Mesothelial cell of epicardium (in vitro differentiated cells): ENCODE measurements around the gene PPP3R1. TPM values are rescaled to one million over a fixed set of nuclear protein-coding genes. Genes with fewer than 3 reads are reported as not detected.
A peak's percentile ranks its signal among the peaks of the same experiment; 100 is the strongest.

ENCODE experiments used
- DNase-seq, 2 experiments: peaks; one replicate each; pipeline ENCODE4 v3.0.0; 2021; ENCODE audit warnings: low spot score in 2 of 2; ENCODE audit not compliant: unreplicated experiment in 2 of 2
- H3K27ac Mint-ChIP-seq: 2 replicates; pipeline ENCODE4 v1.8.0; 2021; ENCODE audit warnings: mixed read lengths
- H3K27me3 Mint-ChIP-seq: 2 replicates; pipeline ENCODE4 v1.8.0; 2021; ENCODE audit warnings: low read depth, mixed read lengths
- H3K36me3 Mint-ChIP-seq: 2 replicates; pipeline ENCODE4 v1.8.0; 2021; ENCODE audit warnings: mixed read lengths
- H3K4me1 Mint-ChIP-seq: 2 replicates; pipeline ENCODE4 v1.8.0; 2021; ENCODE audit warnings: mixed read lengths
- H3K4me3 Mint-ChIP-seq: 2 replicates; pipeline ENCODE4 v1.8.0; 2021; ENCODE audit warnings: mild to moderate bottlenecking, moderate library complexity, mixed read lengths
- H3K9me3 Mint-ChIP-seq: 2 replicates; pipeline ENCODE4 v1.8.0; 2021; ENCODE audit warnings: mixed read lengths
- total RNA-seq: library from RNA; stranded (reverse); gene quantifications from 3 replicates; pipeline ENCODE4 v1.2.1, GENCODE V29; 2021
- TF ChIP-seq, protein P1 (sequence below): fragments of 200-600 bp; sonication (generic); IDR thresholded peaks from one replicate; pipeline ENCODE4 v1.5.0; 2021; ENCODE audit warnings: antibody characterized with exemption; ENCODE audit not compliant: unreplicated experiment

The PPP3R1 gene
- total RNA-seq, 1 donor from 2014 or later = 62.8 TPM

- no peak for DNase-seq
- Mint-ChIP-seq H3K36me3 (peaks cover 18% of the 10 kb centered on the region), H3K27me3 (no peaks in the 10 kb centered on the region), H3K4me1 (no peaks in the 10 kb centered on the region), H3K4me3 (no peak overlapping the region), H3K27ac (no peak overlapping the region), H3K9me3 (no peaks in the 10 kb centered on the region)
- TF ChIP-seq, protein P1, sequence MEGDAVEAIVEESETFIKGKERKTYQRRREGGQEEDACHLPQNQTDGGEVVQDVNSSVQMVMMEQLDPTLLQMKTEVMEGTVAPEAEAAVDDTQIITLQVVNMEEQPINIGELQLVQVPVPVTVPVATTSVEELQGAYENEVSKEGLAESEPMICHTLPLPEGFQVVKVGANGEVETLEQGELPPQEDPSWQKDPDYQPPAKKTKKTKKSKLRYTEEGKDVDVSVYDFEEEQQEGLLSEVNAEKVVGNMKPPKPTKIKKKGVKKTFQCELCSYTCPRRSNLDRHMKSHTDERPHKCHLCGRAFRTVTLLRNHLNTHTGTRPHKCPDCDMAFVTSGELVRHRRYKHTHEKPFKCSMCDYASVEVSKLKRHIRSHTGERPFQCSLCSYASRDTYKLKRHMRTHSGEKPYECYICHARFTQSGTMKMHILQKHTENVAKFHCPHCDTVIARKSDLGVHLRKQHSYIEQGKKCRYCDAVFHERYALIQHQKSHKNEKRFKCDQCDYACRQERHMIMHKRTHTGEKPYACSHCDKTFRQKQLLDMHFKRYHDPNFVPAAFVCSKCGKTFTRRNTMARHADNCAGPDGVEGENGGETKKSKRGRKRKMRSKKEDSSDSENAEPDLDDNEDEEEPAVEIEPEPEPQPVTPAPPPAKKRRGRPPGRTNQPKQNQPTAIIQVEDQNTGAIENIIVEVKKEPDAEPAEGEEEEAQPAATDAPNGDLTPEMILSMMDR = no peak
Observed at GRCh38 chr2:68171684-68172083, 80.6 kb downstream of the PPP3R1 start.

- no peak for DNase-seq
- no peak overlapping the region for H3K27ac Mint-ChIP-seq
- H3K4me3 Mint-ChIP-seq = no peak overlapping the region
- TF ChIP-seq, protein P1 = no peak
- peaks cover 23% of the 10 kb centered on the region for H3K36me3 Mint-ChIP-seq
- no peaks in the 10 kb centered on the region for H3K9me3 Mint-ChIP-seq
- no peaks in the 10 kb centered on the region for H3K27me3 Mint-ChIP-seq
- no peaks in the 10 kb centered on the region for H3K4me1 Mint-ChIP-seq
Observed at GRCh38 chr2:68171146-68171545, 81.2 kb downstream of the PPP3R1 start.

DNA sequence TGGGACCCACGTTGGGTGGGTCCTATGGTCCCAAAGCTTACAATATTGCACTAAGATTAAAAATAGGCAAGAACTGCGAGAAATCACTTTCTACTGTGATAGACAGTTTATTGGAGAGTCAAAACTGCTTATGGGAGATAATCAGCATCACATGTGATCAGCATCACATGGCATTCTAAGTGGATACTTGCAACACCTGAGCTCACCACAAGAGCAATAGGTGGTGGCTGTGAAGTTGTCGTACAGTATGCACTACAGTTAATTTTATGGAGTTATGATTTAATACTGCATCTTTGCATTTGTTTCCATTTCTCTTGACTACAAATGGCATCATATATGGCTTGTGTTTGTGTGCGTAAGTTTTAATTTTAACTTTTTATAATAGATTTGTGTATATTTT, 83.0 kb downstream of the PPP3R1 start:
- Mint-ChIP-seq H3K27me3 (no peaks in the 10 kb centered on the region), H3K27ac (no peak overlapping the region), H3K4me3 (no peak overlapping the region), H3K4me1 (no peaks in the 10 kb centered on the region), H3K36me3 (peaks cover 22% of the 10 kb centered on the region), H3K9me3 (no peaks in the 10 kb centered on the region)
- TF ChIP-seq, protein P1 = no peak
- no peak for DNase-seq

DNA sequence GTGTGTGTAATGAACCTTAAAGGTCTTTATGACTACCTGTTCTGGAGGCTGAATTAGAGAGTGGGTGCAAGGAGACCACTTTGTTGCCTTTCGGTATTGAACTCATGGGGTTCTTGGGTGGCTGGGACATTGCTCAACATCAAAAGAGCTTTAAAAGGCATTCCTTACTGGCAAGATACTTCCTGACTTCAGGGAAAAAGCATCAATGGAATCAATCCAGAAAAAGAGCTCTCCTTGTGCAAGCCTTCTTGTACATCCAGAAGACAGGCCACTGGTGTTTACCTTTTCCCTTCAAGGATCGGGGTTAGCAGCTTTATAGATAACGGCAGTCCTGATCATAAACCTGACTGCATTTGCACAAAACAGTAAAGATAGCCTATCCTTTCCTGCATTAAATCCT, 85.1 kb downstream of the PPP3R1 start:
- DNase-seq = no peak
- Mint-ChIP-seq H3K4me1 (no peaks in the 10 kb centered on the region), H3K36me3 (peaks cover 24% of the 10 kb centered on the region), H3K4me3 (no peak overlapping the region), H3K27ac (no peak overlapping the region), H3K9me3 (no peaks in the 10 kb centered on the region), H3K27me3 (no peaks in the 10 kb centered on the region)
- TF ChIP-seq, protein P1 = no peak

DNA sequence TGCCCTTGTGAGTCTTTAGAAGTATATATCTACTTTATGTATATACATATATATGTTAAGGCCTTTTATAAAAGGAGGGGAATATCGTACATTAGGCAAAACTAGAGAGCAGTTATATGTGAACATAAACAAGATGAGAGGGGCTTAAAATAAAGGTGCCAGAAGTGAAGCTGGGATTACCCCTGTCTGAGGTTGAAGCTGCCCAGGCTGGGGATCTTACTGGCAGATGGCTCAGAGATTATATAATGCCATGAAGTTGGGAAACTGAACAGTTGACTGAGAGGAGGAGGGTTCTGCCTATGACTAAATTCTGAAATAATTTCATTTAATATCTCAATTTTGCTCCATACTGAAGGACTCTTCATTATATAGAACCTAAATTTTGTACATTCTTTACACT, 88.7 kb downstream of the PPP3R1 start:
- Mint-ChIP-seq H3K4me3 (no peak overlapping the region), H3K27ac (no peak overlapping the region), H3K9me3 (no peaks in the 10 kb centered on the region), H3K27me3 (no peaks in the 10 kb centered on the region), H3K4me1 (peaks cover 9% of the 10 kb centered on the region), H3K36me3 (peaks cover 42% of the 10 kb centered on the region)
- TF ChIP-seq, protein P1 = no peak
- DNase-seq = no peak

DNA sequence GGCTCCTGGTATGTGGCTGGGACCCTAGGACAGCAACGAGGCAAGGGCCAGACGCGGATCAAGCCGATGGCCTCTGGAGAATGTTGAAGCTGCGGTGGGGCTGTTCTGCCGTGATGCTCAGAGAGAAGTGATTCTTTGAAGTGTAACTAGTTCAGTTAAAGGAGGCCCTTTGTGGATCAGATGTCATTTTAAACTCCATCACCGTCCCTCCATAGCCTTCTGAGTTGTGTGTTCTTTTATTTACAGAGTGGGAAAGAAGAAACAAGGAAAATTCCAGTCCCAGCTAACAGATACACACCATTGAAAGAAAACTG, 94.2 kb downstream of the PPP3R1 start:
- Mint-ChIP-seq H3K27ac (peak overlapping the region; percentile 100), H3K4me3 (peak overlapping the region; percentile 92), H3K4me1 (peaks cover 25% of the 10 kb centered on the region), H3K36me3 (peaks cover 19% of the 10 kb centered on the region), H3K9me3 (no peaks in the 10 kb centered on the region), H3K27me3 (no peaks in the 10 kb centered on the region)
- TF ChIP-seq, protein P1 = no peak
- DNase-seq = no peak
